IMR-90 (cell line): Measurements from ENCODE around the gene ZNF701. TPM values are rescaled to one million over a fixed set of nuclear protein-coding genes. Genes with fewer than 3 reads are reported as not detected.
"Not testable (repeated sequence)": the region's sequence is repeated elsewhere in the genome, so short reads cannot be mapped to it uniquely, and the experiment has no call there.

ENCODE experiments used
- ATAC-seq: fragments of 200-7000 bp; cut with Tn5 transposase; 2 replicates; pipeline ENCODE4 v1.9.1; 2020; ENCODE audit warnings: low read depth, mild to moderate bottlenecking, moderate library complexity
- BruUV-seq: library from RNA; stranded (reverse); fragments of 400-500 nt; replicated peaks from 2 replicates; lab custom pipeline; 2021; lab: Mats Ljungman, UMichigan
- CTCF ChIA-PET: fragments of 300-600 bp; formaldehyde crosslinking; extraction: SDS; loops from one replicate; lab custom pipeline; 2021; ENCODE audit warnings: antibody characterized with exemption; lab: Yijun Ruan, JAX
- POLR2A ChIA-PET: fragments of 300-600 bp; sonication (Branson Sonifier 250); formaldehyde crosslinking; loops from one replicate; lab custom pipeline; 2022; ENCODE audit warnings: antibody characterized with exemption; ENCODE audit not compliant: unreplicated experiment; lab: Charles Lee
- DNase-seq: peaks from one replicate; pipeline ENCODE4 v3.0.0; 2013
- H2AFZ ChIP-seq: replicated peaks from 2 replicates; pipeline ENCODE3; 2013; ENCODE audit warnings: low read length, mild to moderate bottlenecking; ENCODE audit not compliant: poor library complexity
- H2AK5ac ChIP-seq: 2 replicates; pipeline ENCODE4 v1.6.1; 2013; ENCODE audit warnings: low read depth, low read length, inconsistent platforms
- H2AK9ac ChIP-seq: replicated peaks from 2 replicates; pipeline ENCODE3; 2013; ENCODE audit warnings: mild to moderate bottlenecking, low read depth, low read length, moderate library complexity; ENCODE audit not compliant: poor library complexity
- H2BK120ac ChIP-seq: 2 replicates; pipeline ENCODE4 v1.6.1; 2013; ENCODE audit warnings: low read depth, low read length, inconsistent platforms
- H2BK15ac ChIP-seq: 3 replicates; pipeline ENCODE4 v1.6.1; 2013; ENCODE audit warnings: low read depth, low read length, inconsistent platforms
- H2BK20ac ChIP-seq: 2 replicates; pipeline ENCODE4 v1.6.1; 2013; ENCODE audit warnings: low read depth, mild to moderate bottlenecking, inconsistent platforms, low read length, moderate library complexity
- H2BK5ac ChIP-seq: 2 replicates; pipeline ENCODE4 v1.6.1; 2013; ENCODE audit warnings: mild to moderate bottlenecking, low read depth, low read length, inconsistent platforms; ENCODE audit not compliant: poor library complexity, severe bottlenecking
- H3K14ac ChIP-seq: replicated peaks from 2 replicates; pipeline ENCODE4 v1.6.1; 2013; ENCODE audit warnings: low read depth, low read length, inconsistent platforms
- H3K18ac ChIP-seq: 2 replicates; pipeline ENCODE4 v1.6.1; 2013; ENCODE audit warnings: low read depth, low read length, control low read depth
- H3K23ac ChIP-seq: 2 replicates; pipeline ENCODE4 v1.6.1; 2013; ENCODE audit warnings: low read depth, low read length, inconsistent platforms
- H3K27ac ChIP-seq: 2 replicates; pipeline ENCODE4 v1.5.1; 2013; ENCODE audit warnings: mild to moderate bottlenecking, control low read depth, low read length; ENCODE audit not compliant: insufficient read depth
- H3K27me3 ChIP-seq: 2 replicates; pipeline ENCODE4 v1.6.1; 2013; ENCODE audit warnings: low read length; ENCODE audit not compliant: control insufficient read depth, insufficient read depth
- H3K36me3 ChIP-seq: 2 replicates; pipeline ENCODE4 v1.6.1; 2013; ENCODE audit warnings: low read length, mixed read lengths; ENCODE audit not compliant: control insufficient read depth, insufficient read depth
- H3K4ac ChIP-seq: 2 replicates; pipeline ENCODE4 v1.6.1; 2013; ENCODE audit warnings: low read depth, low read length, inconsistent platforms
- H3K4me1 ChIP-seq: 2 replicates; pipeline ENCODE4 v1.6.1; 2013; ENCODE audit warnings: low read length, mixed read lengths; ENCODE audit not compliant: control insufficient read depth, insufficient read depth
- H3K4me2 ChIP-seq: 2 replicates; pipeline ENCODE4 v1.6.1; 2013; ENCODE audit warnings: low read depth, mild to moderate bottlenecking, control low read depth, low read length, moderate library complexity
- H3K4me3 ChIP-seq: 2 replicates; pipeline ENCODE4 v1.5.1; 2013; ENCODE audit warnings: low read depth, mild to moderate bottlenecking, control low read depth, low read length, moderate library complexity; ENCODE audit not compliant: insufficient read depth
- H3K56ac ChIP-seq: 2 replicates; pipeline ENCODE4 v1.6.1; 2013; ENCODE audit warnings: low read length, inconsistent platforms; ENCODE audit not compliant: insufficient read depth; ENCODE audit errors: extremely low read depth
- H3K79me1 ChIP-seq, 2 experiments: 2 replicates each; pipeline ENCODE4 v1.6.1; 2013; ENCODE audit warnings: low read length in 2 of 2, inconsistent platforms in 1 of 2, low read depth in 1 of 2
- H3K9ac ChIP-seq: 2 replicates; pipeline ENCODE4 v1.6.1; 2013; ENCODE audit warnings: low read depth, low read length, control low read depth
- H3K9me1 ChIP-seq: 2 replicates; pipeline ENCODE4 v1.6.1; 2013; ENCODE audit warnings: low read length, inconsistent platforms; ENCODE audit not compliant: insufficient read depth
- H3K9me3 ChIP-seq: 2 replicates; pipeline ENCODE4 v1.6.1; 2013; ENCODE audit warnings: low read length; ENCODE audit not compliant: control insufficient read depth, insufficient read depth
- H4K20me1 ChIP-seq: 2 replicates; pipeline ENCODE4 v1.6.1; 2013; ENCODE audit warnings: low read length, inconsistent platforms; ENCODE audit not compliant: insufficient read depth
- H4K5ac ChIP-seq: 2 replicates; pipeline ENCODE4 v1.6.1; 2013; ENCODE audit warnings: mild to moderate bottlenecking, low read depth, low read length, control low read depth
- H4K8ac ChIP-seq, 2 experiments: 2 replicates each; pipeline ENCODE4 v1.6.1; 2013; ENCODE audit warnings: low read depth in 2 of 2, low read length in 2 of 2, control low read depth in 1 of 2, inconsistent platforms in 1 of 2
- H4K91ac ChIP-seq: 2 replicates; pipeline ENCODE4 v1.6.1; 2013; ENCODE audit warnings: low read depth, low read length, inconsistent platforms; ENCODE audit not compliant: insufficient read depth
- WGBS, 2 experiments: methylation state at CpG; one replicate each; pipeline versions ENCODE4 v1.1.5 to v1.1.7; 2013; ENCODE audit warnings: missing lambda C conversion rate in 2 of 2; ENCODE audit not compliant: insufficient read length in 1 of 2; ENCODE audit errors: extremely low coverage in 2 of 2; 5-methylcytosine and 5-hydroxymethylcytosine counted together
- dilution Hi-C: fragments of 300-500 bp; cut with HindIII; formaldehyde crosslinking; loops from one replicate; pipeline ENCODE4 v1.14.3; 2018; ENCODE audit warnings: low sequenced_read_pairs; ENCODE audit not compliant: unreplicated experiment
- in situ Hi-C: fragments of 300-500 bp; cut with MboI; formaldehyde crosslinking; loops from 3 replicates; pipeline ENCODE4 v1.14.3; 2019; ENCODE audit warnings: low sequenced_read_pairs, inconsistent platforms, mixed read lengths
- intact Hi-C: fragments of 100-400 bp; cut with micrococcal nuclease; formaldehyde crosslinking; loops from 2 replicates; pipeline ENCODE4 v1.10.0; 2022
- polyA plus RNA-seq, 3 experiments: library from polyadenylated mRNA; depleted of rRNA; stranded (reverse); fragments of >200 nt; gene quantifications; 2 replicates each; pipeline ENCODE4 v1.2.3, GENCODE V29; 2012; ENCODE audit warnings: low replicate concordance in 1 of 3
- total RNA-seq: library from RNA; depleted of rRNA; stranded (reverse); fragments of >200 nt; gene quantifications from 2 replicates; pipeline ENCODE4 v1.2.3, GENCODE V29; 2012

ZNF701 gene
- total and polyA plus RNA-seq, 2 of the 4 experiments (the other 2 are of a cell fraction), result 3.8 to 12.2 TPM

- H4K20me1 ChIP-seq, H3K27ac ChIP-seq, H3K4me3 ChIP-seq, H4K5ac ChIP-seq, H4K8ac ChIP-seq, H2AK9ac ChIP-seq, H3K27me3 ChIP-seq, dilution Hi-C loops, H3K4me2 ChIP-seq, POLR2A ChIA-PET, intact Hi-C loops, H3K23ac ChIP-seq, in situ Hi-C loops, CTCF ChIA-PET, H3K9me1 ChIP-seq, H2BK5ac ChIP-seq, BruUV-seq, H3K4me1 ChIP-seq, H3K14ac ChIP-seq, ATAC-seq, H2BK120ac ChIP-seq, H3K18ac ChIP-seq, H3K4ac ChIP-seq, H3K9ac ChIP-seq, H2AFZ ChIP-seq, H4K91ac ChIP-seq, H2BK20ac ChIP-seq, H3K56ac ChIP-seq, H2AK5ac ChIP-seq, DNase-seq, H2BK15ac ChIP-seq: not testable (repeated sequence)
- peaks cover 7 to 28% of the 10 kb centered on the region in 2 experiments; a peak in 3 of 4 replicates for H3K79me1 ChIP-seq
- H3K36me3 ChIP-seq, result peaks cover 42% of the 10 kb centered on the region
- no CpG with 5 or more reads among the region's 6 CpGs for WGBS, 2 experiments
- H3K9me3 ChIP-seq, result peaks cover 14% of the 10 kb centered on the region
These were observed 27.5 kb upstream of the ZNF701 start for GRCh38 chr19:52542541-52542940.
